H1 (cell line): ENCODE measurements around the gene RAB7B. TPM values are rescaled to one million over a fixed set of nuclear protein-coding genes. Genes with fewer than 3 reads are reported as not detected.

ENCODE experiments used
- CREB1 ChIP-seq: IDR thresholded peaks from 2 replicates; pipeline ENCODE4 v1.6.1; 2012; ENCODE audit warnings: inconsistent platforms
- FOSL1 ChIP-seq: IDR thresholded peaks from 2 replicates; pipeline ENCODE4 v1.6.1; 2011; ENCODE audit warnings: mild to moderate bottlenecking, low read depth, low read length, moderate library complexity; ENCODE audit not compliant: insufficient read depth
- KDM1A ChIP-seq: fragments of 200-600, 300-600 bp; sonication (generic); IDR thresholded peaks from 2 replicates; pipeline ENCODE4 v1.7.1; 2016; ENCODE audit warnings: mild to moderate bottlenecking, low read length, borderline replicate concordance
- polyA plus RNA-seq, 7 experiments: library from polyadenylated mRNA; depleted of rRNA in 3 of 7; stranded (reverse) in 5 of 7; unstranded in 2 of 7; fragments of >200 nt in 5 of 7; fragments of 200-250 nt in 2 of 7; gene quantifications; 1 replicate in 5 of 7; 2 replicates in 1 of 7; 4 replicates in 1 of 7; pipeline versions ENCODE4 v1.2.1 to v1.2.3, GENCODE V29; 2011 to 2013; ENCODE audit warnings: missing spikeins in 2 of 7, mixed read lengths in 2 of 7
- total RNA-seq: library from RNA; stranded (reverse); fragmentation: NEBNext Ultra II Directional; extraction: Animal tissue kit (Norgen Biotek cat#: 25700); gene quantifications from 2 replicates; pipeline ENCODE4 v1.2.1, GENCODE V29; 2021

The RAB7B gene
- total and polyA plus RNA-seq, 2 of the 8 experiments (the other 6 are each of a cell fraction or from before 2014, with no cell fraction given), result 0.05 TPM; not detected in 1

DNA sequence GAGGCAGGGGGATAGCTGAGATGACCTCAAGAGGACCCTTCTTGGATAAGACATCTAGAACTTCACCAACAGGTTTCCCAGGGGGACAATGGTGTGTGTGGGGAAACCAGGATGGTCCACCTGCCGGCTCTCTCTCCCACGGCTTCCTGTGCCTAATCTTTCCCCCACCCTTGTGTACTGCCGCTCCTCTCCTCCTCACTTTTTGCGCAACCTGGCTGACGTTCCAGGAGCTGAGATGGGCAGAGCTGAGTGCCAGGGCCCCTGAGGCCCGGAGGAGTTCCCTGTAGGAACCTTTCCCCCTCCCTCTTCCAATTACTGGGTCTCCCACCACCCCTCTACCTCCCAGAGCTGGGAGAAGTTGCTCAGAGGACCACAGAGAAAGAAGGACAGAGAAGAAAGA lies 66.9 kb downstream of the RAB7B start (continued):
- TF ChIP-seq FOSL1 (no peak), CREB1 (no peak), KDM1A (no peak)
